GM06990 (cell line): Measurements from ENCODE around the gene CTIF.

ENCODE experiments used
- DNase-seq: peaks from one replicate; pipeline ENCODE4 v3.0.0-alpha.2; 2011; ENCODE audit not compliant: insufficient read length; ENCODE audit errors: extremely low read depth
- H3K27me3 ChIP-seq: replicated peaks from 2 replicates; pipeline ENCODE4 v1.6.0; 2011; ENCODE audit warnings: low read length; ENCODE audit not compliant: control insufficient read depth, insufficient read depth
- H3K36me3 ChIP-seq: 2 replicates; pipeline ENCODE4 v1.5.1; 2011; ENCODE audit warnings: low read length; ENCODE audit not compliant: control insufficient read depth, insufficient read depth
- H3K4me3 ChIP-seq: replicated peaks from 2 replicates; pipeline ENCODE4 v1.5.1; 2011; ENCODE audit warnings: low read depth, mild to moderate bottlenecking, control low read depth, low read length
- TF ChIP-seq, protein P1 (sequence below): IDR thresholded peaks from 2 replicates; pipeline ENCODE4 v1.5.1; 2011; ENCODE audit warnings: low read length, control low read depth, mild to moderate bottlenecking, inconsistent platforms; ENCODE audit not compliant: insufficient read depth, poor library complexity, severe bottlenecking

The CTIF gene

DNA sequence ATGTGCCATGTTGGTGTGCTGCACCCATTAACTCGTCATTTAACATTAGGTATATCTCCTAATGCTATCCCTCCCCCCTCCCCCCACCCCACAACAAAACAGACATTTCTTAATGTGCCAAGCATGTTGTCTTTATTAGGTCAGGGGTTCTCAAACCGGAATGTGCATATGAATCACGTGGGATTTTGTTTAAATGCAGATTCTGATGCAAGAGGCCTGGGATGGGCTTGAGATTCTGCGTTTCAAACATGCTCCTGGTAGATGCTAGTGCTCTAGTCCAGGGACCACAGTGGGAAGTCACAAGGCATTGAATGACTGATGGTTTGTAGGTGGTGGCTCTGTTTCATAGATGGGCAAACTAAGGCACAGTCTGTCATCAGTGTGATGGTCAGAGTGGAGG, 227.2 kb downstream of the CTIF start:
- DNase-seq = no peak
- Histone ChIP-seq H3K36me3 (no peaks in the 10 kb centered on the region), H3K4me3 (no peak overlapping the region), H3K27me3 (no peaks in the 10 kb centered on the region)
- TF ChIP-seq, protein P1, sequence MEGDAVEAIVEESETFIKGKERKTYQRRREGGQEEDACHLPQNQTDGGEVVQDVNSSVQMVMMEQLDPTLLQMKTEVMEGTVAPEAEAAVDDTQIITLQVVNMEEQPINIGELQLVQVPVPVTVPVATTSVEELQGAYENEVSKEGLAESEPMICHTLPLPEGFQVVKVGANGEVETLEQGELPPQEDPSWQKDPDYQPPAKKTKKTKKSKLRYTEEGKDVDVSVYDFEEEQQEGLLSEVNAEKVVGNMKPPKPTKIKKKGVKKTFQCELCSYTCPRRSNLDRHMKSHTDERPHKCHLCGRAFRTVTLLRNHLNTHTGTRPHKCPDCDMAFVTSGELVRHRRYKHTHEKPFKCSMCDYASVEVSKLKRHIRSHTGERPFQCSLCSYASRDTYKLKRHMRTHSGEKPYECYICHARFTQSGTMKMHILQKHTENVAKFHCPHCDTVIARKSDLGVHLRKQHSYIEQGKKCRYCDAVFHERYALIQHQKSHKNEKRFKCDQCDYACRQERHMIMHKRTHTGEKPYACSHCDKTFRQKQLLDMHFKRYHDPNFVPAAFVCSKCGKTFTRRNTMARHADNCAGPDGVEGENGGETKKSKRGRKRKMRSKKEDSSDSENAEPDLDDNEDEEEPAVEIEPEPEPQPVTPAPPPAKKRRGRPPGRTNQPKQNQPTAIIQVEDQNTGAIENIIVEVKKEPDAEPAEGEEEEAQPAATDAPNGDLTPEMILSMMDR = no peak

DNA sequence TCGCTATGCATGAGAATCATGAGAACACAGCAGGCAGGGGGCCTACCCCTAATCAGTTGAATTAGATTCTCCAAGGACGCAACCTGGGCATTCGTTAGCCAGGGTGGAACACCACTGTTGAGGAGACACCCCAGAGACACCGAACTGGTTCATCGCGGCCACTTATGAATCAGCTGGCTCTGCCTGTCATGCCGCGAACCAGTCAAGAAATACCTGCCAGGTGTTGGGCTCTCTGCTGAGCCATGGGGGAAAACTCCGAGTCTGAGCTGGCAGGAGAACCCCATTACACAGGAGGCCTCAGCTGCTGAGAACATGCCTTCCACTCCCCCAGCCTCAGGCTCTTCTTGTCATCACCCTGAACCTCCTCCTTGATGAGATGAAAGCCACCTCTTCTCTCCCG, 227.7 kb downstream of the CTIF start:
- TF ChIP-seq, protein P1 = no peak
- no peaks in the 10 kb centered on the region for H3K36me3 ChIP-seq

DNA sequence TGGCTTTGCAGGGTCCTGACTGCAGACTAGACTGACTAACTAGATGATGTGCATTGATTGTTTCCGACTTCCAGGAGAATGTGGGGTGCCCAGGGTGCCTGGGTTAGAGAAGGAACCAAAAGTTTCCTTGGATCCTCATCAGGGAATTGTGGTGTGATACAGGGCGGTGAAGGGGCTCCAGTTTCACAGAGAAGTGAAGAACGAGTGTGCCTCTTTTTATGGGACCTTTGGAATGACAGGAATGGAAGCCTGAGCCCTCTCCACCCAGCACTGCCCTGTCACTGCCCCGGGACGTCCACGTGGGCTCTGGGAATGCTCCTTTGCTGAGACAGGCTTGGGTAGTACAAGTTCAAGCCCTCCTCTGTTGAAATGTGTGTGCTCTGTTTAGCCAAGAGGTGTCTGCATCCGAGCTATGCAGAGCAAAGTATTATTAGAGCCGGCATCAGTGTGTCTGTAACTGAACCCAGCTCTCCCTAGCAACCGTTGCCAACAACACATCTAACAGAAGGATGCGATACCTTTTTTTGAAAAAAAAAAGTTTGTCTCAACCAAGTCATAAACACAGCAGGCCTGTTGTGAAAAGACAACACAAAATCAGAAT, 228.4 kb downstream of the CTIF start:
- no peak for DNase-seq
- H3K36me3 ChIP-seq = no peaks in the 10 kb centered on the region

More for the DNA sequence above, 227.7 kb downstream of the CTIF start:
- no peaks in the 10 kb centered on the region for H3K27me3 ChIP-seq
- DNase-seq = no peak
- no peak overlapping the region for H3K4me3 ChIP-seq

DNA sequence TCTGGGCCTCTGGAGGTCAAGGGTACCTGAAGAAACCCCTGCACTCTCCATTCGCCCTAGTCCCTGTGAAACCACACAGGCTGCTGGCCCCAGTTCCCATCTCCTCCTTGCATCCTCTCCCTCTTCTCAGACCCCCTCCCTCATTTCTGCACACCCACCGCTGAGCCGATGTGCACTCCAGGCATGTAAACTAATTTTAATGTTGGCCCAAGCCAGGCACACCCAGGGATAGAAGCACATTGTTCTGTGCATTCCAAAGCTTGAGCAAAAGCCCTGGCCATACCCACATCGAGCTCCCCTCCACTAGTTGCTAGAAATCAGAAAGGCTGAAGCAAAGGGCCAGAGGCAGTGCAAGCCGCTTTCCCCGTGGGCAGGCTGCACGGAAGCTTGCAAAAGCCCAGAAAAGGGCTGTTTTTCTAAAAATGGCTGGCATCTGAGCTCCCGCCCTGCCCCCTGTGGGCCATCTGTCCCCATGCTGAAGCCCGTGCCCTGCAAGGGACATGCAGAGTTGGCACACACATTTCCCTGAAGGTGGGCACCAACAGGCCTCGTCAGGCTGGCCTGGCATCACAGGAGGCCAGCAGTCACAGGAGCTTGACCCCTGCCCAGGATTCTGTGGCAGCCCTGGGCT, 230.3 kb downstream of the CTIF start:
- H3K36me3 ChIP-seq = no peaks in the 10 kb centered on the region
- TF ChIP-seq, protein P1 = no peak
- H3K4me3 ChIP-seq = no peak overlapping the region
- no peaks in the 10 kb centered on the region for H3K27me3 ChIP-seq
- DNase-seq = no peak

More for the DNA sequence above, 228.4 kb downstream of the CTIF start:
- no peaks in the 10 kb centered on the region for H3K27me3 ChIP-seq
- H3K4me3 ChIP-seq = no peak overlapping the region
- TF ChIP-seq, protein P1 = no peak

DNA sequence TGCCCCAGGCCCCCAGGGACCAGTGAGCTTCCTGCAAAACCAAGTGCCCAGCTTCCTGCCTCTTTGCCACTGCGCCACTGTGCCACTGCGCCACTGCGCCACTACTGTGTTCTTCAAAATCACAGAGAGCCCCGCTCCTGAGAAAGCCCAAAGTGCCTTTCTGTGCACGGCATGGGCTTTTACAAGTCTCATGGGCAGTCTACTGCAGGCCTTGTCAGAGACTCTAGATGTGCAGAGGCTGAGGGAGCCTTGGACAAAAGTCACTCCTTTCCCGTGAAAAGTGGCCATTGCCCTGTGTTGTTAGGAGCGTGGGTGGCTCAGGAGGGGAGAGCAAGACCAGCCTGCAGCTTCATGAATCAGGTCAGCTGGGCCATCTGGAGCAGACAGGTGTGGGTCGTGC, 231.4 kb downstream of the CTIF start:
- TF ChIP-seq, protein P1 = no peak
- no peak for DNase-seq
- H3K27me3 ChIP-seq = no peaks in the 10 kb centered on the region
- no peak overlapping the region for H3K4me3 ChIP-seq
- H3K36me3 ChIP-seq = no peaks in the 10 kb centered on the region
